Superior temporal gyrus (tissue), 1 donor: ENCODE data around the gene MRGPRF.

Experiments used
- DNase-seq: peaks from one replicate; pipeline ENCODE4 v3.0.0-alpha.2; 2016; ENCODE audit errors: extremely low spot score

MRGPRF gene

GRCh38 chr11:69050592-69051380 lies 37.7 kb upstream of the MRGPRF start:
- DNase-seq: no peak

GRCh38 chr11:69049490-69049867 lies 36.4 kb upstream of the MRGPRF start:
- DNase-seq: no peak

- DNase-seq: peak; percentile 95
These were observed 35.8 kb upstream of the MRGPRF start, which contains the start of gene TPCN2 for GRCh38 chr11:69048694-69049489. Gene TPCN2, plus strand, starts transcription at chr11:69048932. Its CDS starts 66 bp downstream, at chr11:69048998.

DNA sequence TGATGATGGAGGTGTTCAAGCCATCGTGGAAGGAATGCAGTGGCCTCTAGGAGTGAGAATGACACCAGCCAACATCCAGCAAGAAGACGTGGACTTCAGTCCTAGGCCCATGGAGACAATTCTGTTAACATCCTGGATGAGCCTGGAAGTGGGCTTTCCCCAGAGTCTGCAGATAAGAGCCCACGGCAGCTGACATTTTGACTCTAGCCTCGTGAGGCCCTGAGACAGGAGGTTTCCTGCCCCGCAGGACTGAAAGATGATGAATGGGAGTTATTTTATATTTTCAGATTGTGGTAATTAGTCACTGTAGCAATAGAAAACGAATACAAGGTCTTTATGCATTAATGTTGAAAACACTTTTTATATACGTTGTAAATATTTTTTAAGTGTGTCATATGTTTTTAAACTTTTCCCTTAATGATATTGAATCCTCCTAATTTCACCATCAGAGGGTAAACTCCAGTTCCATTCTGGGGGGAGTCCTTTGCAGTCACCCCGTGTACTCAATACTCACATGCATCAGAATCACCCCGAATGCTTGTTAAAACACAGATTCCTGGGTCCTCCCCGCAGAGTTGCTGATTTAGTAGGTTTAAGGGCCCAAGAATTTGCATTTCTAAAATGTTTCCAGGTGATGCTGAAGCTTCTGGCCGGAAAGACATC lies 35.1 kb upstream of the MRGPRF start:
- no peak for DNase-seq

DNA sequence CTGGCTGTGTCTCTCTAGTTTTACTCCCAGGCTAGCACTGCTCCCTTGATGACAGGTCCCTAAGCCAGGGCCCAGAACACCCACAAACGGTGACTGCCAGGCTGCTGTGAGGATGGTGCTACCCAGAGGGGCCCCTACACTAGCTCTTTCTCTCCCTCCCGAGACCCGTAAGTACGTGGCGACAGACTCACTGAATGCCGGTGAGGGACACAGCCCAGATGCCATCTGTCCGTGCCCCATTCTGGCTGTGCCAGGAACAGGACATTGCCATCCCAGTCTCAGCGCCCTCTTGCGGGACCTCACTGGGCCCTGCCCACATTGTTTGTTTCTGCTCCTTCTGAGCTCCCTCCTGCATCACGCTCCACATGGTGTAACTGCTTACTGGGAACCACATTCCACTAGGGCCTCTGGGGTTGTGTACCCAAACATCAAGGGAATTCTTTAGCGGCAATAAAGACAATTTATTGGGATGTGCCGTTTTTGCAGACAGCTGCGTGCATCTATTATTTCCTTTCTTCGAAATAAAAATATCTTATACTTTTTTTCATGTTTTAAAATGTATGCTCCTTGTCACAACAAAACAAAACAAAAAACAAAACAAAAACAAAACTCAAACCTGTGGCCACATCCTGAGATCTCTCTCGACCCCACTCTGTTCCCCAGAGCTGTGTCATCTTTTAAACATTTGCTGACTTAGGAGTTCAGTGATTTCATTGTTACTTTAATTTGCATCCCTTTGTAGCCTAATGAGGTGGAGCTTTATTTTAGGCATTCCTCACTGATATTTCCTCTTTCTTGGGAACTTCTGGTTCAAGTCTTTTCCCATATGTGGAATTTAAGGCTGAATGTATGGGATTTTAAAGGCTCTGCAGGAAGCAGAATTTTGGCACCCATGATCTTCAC lies 31.3 kb upstream of the MRGPRF start:
- peak; percentile 83 for DNase-seq

DNA sequence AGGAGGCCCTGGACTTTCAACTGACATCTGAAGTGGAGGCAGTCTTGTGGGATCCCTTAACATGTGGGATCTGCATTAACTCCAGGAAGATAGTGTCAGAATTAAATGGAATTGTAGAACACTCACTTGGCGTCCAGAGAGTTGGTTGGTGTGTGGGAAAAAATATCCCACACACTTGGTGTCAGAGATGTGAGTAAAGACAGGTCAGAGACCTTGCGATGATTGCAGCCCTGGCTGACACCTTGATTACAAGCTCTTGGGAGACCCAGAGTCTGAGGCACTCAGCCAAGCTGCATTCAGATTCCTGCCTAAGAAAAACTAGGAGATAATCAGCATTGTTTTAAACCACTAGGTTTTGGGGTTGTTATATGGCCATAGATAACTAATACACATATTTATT lies 28.5 kb upstream of the MRGPRF start:
- no peak for DNase-seq

GRCh38 chr11:69040581-69041260 lies 27.7 kb upstream of the MRGPRF start:
- no peak for DNase-seq

DNA sequence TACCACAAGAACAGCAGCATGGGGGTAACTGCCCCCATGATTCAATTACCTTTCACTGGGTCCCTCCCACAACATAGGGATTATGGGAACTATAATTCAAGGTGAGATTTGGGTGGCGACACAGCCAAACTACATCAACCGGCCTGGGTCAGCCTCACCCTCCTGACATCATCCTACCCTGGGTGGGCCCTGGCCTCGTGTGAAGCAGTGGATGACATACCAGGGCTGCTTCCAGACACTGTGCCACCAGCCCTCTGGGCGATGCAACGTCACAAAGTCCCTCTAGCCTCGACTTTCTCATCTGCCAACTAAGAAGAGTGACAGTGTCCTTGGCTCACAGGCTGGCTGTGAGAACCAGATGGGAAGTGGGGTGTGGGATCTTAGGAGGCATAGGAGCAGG lies 27.0 kb upstream of the MRGPRF start:
- no peak for DNase-seq

DNA sequence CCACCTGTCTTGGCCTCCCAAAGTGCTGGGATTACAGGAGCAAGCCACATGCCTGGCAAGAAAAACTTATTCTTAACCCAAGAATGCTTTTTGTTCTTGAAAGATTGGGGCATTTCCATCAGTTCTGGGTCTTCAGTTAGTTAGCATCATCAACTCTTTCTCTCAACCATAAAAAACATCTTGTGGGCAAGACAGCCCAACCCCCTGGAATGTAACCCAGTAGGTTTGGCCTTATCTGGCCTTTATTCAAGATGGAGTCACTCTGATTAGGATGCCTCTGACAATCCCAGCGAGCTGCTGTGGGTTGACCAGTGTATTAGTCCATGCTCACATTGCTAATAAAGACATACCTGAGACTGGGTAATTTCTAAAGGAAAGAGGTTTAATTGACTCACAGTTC lies 26.5 kb upstream of the MRGPRF start:
- no peak for DNase-seq

- DNase-seq: no peak
These were observed 24.5 kb upstream of the MRGPRF start for GRCh38 chr11:69037544-69037943.

GRCh38 chr11:69037074-69037473 lies 24.0 kb upstream of the MRGPRF start:
- no peak for DNase-seq

DNA sequence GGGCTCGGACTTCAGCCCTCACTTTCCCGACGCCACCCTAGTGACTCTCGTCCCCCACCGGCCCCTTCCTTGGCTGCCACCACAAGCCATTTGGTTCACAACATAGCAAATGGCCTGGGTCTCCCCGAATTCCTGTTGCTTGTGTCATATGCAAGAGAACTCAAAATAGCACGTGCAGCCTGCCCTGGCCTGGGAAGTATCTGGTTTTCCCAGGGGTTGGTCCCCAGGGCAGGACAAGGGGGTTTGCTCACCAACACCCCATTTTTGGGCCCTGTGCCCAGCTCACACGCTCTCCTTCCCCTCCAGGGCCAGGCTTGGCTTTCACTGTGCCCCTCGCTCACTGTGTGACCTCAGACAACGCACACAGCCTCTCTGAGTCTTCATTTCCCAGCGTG lies 22.9 kb upstream of the MRGPRF start:
- no peak for DNase-seq

- no peak for DNase-seq
These were observed 22.3 kb upstream of the MRGPRF start for GRCh38 chr11:69035150-69035945.

- DNase-seq: no peak
These were observed 21.2 kb upstream of the MRGPRF start for GRCh38 chr11:69034123-69034867.

- DNase-seq: no peak
These were observed 20.4 kb upstream of the MRGPRF start for GRCh38 chr11:69033431-69033830.

GRCh38 chr11:69032833-69033232 lies 19.8 kb upstream of the MRGPRF start:
- DNase-seq: no peak

- DNase-seq: no peak
These were observed 17.3 kb upstream of the MRGPRF start for GRCh38 chr11:69030301-69030700.

- DNase-seq: no peak
These were observed 14.8 kb upstream of the MRGPRF start for GRCh38 chr11:69027704-69028372.

DNA sequence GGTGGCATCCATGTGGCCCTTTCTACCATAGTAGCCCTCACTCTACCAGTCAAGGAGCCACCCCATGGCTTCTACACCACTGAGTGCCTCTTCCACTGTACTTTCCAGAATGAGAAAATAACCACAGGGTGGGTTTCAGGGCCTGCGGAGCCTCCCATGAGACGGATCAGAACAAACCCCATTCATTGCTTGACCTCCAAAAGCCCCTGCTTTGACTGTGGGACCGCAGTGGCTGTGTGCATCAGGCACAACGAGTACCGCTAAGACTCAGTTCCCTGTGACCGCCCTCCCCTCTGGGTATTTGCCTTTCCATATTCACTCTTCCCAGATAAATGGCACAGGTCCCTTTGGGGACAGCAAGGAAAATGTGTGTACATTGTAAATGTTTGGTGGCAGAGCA lies 11.5 kb upstream of the MRGPRF start:
- no peak for DNase-seq
